Kidney capillary endothelial cell (primary cell): Measurements from ENCODE around the gene STK11IP.

Experiments
- DNase-seq: peaks from one replicate; pipeline ENCODE4 v3.0.0-alpha.2; 2018; ENCODE audit warnings: low spot score

The STK11IP gene

DNA sequence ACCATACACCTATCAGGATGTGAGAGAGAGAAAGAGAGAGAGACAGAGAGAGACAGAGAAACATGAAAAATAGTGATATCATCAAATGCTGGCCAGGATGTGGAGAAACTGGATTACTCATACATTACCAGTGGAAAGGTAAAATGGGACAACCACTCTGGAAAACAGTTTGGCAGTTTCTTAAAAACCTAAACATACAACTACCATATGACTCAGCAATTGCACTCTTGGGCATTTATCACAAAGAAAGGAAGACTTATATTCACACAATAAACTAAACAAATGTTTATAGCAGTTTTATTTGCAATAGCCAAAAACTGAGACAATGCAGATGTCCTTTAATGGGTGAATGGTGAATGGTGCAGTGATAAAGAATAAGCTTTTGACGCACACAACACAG is 58.9 kb downstream of the STK11IP start:
- DNase-seq: no peak

DNA sequence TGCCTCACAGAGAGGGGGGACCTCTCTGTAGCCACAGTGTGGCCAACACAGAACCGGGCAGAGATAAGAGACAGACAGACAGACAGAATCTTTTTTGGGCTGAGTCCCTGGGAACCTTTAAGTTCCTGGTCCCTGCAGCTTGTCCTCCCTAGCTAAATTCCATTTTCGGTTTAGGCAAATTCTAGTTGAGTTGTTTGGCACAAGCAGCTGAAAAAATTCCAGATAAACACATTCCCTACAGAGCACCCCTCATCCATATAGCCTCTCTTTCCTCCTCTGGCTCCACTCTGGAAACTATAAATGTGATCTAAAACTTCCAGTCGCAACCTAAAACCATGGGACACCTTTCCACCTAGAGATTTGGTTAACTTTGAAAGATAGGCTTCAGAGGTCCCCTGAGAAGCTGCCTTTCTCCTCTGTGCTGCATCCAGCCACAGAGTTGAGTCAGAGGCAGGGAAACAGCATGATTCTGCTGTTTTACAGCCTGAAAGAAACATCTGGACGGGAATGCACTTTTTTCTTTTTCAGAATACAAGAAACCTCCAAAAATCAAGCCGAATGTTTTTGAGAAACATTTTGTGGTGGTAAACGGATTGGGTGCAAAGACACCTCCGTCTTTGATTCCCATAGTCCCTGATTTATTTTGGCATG is 60.7 kb downstream of the STK11IP start:
- no peak for DNase-seq

GRCh38 chr2:219658874-219659273 is 61.2 kb downstream of the STK11IP start:
- DNase-seq: no peak

GRCh38 chr2:219661197-219661954 is 63.7 kb downstream of the STK11IP start:
- no peak for DNase-seq

GRCh38 chr2:219661955-219662395 is 64.3 kb downstream of the STK11IP start:
- DNase-seq: no peak

DNA sequence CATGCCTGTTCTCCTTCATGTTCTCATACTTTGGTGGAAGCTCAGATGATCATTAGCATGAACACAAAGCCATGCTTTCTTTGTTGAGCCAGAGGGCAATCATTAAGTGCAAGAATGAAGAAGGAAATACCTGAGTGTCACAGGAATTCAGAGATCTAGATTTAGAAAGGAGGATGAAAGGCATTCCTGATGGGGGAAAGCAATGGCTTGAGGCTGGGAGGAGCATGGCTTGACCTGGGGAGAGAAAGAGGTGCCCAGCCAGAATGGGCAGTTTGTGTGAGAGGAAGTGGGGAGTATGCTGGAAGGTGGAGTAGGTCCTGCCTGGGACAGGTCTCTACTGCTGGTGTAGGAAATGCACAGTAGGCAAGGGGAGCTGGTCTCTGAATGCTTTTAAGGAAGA is 64.9 kb downstream of the STK11IP start:
- no peak for DNase-seq

DNA sequence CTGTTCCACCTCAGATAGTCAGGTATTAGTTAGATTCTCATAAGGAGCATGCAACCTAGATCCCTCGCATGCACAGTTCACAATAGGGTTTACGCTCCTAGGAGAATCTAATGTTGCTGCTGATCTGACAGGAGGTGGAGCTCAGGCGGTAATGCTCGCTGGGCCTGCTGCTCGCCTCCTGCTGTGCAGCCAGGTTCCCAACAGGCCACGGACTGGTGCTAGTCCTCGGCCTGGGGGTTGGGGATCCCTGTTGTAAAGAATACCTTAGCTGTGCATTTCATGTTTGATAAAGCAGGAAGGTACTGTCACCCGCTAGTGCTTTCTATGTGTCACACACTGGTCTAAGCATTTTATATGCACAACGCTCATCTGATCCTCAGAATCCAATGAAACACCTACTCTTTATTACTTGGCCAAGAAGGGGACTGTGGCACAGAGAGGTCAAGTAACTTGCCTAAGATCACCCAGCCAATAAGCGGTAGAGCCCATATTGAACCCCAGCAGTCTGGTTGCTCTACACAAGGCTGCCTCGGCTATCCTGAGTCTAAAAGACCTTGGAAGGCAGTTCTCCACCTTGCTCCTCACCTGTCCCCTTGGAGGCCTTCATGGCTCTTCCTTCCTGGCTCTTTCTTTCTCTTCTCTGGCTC is 65.6 kb downstream of the STK11IP start:
- DNase-seq: no peak

DNA sequence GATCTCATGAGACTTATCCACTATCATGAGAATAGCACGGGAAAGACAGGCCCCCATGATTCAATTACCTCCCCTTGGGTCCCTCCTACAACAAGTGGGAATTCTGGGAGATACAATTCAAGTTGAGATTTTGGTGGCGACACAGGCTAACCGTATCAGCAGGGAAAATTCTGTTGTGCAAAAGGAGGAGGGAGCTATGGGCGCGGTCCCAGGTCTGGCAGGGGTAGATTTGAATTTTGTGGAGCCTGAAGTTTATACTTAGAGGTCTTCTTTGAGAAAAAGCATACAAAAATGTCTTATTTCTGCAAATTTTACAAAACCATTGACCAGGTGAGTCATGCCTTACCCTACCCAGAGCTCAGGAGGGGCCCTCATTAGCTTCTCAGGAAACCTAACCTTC is 66.4 kb downstream of the STK11IP start:
- DNase-seq: no peak

DNA sequence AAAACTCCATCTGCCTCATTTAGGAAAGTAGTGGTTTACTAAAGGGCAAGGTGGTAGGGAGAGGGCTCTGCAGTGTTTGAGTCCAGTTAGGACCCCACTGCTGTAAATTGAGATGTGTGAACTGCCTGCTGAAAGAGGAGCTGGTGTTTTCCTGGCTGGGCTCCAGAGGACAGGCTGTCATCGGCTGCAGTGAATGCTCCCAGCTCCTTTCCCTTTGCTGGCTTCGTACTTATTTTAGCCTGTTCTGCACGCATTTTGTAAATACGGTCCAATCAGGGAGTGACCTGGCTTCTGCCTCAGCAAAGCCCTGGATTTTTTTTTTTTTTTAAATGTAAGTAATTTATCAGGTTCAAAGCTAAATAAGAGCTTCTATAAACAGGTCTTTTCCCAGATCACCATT is 67.3 kb downstream of the STK11IP start:
- no peak for DNase-seq

DNA sequence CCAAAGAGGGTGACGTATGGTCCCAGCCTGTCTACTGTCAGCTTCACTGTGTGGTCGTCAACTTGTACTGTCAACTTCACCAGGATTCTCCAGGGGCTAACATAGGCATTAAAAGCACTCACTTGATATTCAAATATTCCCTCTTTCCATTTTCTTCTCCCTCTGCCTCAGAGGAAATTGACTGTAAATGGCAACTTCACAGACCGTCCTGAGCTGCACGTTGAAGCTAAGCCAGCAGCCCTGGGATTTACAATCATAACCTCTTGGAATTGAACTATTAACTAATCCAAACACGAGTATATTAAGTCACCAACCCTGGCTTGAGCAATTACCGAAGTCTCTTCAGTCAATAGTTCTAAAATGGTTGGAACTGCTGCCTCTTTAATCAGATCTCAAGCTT is 68.3 kb downstream of the STK11IP start:
- no peak for DNase-seq
